Measurements from ENCODE around the gene TRIM8.

GRCh38 chr10:102635377-102635776 is 8.9 kb upstream of the TRIM8 start:
- TF ChIP-seq, protein P1, sequence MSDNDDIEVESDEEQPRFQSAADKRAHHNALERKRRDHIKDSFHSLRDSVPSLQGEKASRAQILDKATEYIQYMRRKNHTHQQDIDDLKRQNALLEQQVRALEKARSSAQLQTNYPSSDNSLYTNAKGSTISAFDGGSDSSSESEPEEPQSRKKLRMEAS (IDR thresholded peaks at IDR 0.05), result no peak
- no peak for TF ChIP-seq TCF12 (IDR thresholded peaks at IDR 0.05; ENCODE audit: low read depth)
